Fibroblast of mammary gland (primary cell): Measurements from ENCODE around the gene COL5A3.

Experiments
- DNase-seq: peaks from one replicate; pipeline ENCODE4 v3.0.0-alpha.2; 2010; ENCODE audit warnings: low read depth
- H3K4me3 ChIP-seq: 2 replicates; pipeline ENCODE4 v1.5.1; 2011; ENCODE audit warnings: low read depth, mild to moderate bottlenecking, low read length, moderate library complexity; ENCODE audit not compliant: control insufficient read depth
- TF ChIP-seq, protein P1 (sequence below): conservative IDR thresholded peaks from 2 replicates; pipeline ENCODE4 v1.5.1; 2011; ENCODE audit warnings: low read depth, low read length, inconsistent platforms; ENCODE audit not compliant: control insufficient read depth, insufficient read depth

COL5A3 gene

DNA sequence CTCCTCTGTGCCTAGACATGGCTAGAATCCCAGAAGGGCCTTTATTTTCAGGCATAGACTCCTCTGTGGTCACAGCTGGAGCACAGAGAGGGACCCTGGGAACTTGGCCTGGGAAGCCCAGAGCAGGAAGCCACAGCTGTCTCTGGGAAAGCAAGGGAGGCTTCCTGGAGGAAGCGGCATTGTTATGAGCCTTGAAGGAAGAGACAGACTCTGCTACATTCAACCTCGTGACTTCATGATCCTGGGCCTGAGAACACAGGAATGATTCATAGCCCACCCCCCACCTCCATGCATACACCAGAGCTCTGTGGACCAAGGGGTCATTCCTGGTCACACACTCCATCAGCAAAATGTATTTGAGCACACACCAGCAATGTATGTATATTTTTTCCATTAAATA is 11.6 kb upstream of the COL5A3 start:
- TF ChIP-seq, protein P1, sequence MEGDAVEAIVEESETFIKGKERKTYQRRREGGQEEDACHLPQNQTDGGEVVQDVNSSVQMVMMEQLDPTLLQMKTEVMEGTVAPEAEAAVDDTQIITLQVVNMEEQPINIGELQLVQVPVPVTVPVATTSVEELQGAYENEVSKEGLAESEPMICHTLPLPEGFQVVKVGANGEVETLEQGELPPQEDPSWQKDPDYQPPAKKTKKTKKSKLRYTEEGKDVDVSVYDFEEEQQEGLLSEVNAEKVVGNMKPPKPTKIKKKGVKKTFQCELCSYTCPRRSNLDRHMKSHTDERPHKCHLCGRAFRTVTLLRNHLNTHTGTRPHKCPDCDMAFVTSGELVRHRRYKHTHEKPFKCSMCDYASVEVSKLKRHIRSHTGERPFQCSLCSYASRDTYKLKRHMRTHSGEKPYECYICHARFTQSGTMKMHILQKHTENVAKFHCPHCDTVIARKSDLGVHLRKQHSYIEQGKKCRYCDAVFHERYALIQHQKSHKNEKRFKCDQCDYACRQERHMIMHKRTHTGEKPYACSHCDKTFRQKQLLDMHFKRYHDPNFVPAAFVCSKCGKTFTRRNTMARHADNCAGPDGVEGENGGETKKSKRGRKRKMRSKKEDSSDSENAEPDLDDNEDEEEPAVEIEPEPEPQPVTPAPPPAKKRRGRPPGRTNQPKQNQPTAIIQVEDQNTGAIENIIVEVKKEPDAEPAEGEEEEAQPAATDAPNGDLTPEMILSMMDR: no peak
- H3K4me3 ChIP-seq: no peak overlapping the region
- DNase-seq: peak; percentile 42

DNA sequence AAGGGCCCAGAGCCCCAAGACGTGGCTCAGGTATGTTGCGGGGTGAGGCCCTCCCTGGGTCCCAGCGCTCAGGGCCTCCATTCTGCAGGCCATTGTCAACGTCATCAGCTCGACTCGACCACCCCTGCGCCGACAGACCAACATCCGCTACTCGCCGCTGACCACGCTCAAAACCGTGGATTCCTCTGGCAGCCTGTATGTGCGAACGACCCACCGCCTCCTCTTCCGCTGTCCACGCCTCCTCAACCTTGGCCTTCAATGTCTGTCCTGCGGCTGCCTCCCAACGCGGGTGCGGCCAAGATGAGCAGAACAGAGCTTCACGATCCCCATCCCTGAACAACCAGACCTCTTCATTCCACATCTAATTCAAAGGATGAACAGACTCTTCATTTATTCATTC is 11.1 kb upstream of the COL5A3 start:
- no peak for DNase-seq
- no peak overlapping the region for H3K4me3 ChIP-seq
- TF ChIP-seq, protein P1: no peak

DNA sequence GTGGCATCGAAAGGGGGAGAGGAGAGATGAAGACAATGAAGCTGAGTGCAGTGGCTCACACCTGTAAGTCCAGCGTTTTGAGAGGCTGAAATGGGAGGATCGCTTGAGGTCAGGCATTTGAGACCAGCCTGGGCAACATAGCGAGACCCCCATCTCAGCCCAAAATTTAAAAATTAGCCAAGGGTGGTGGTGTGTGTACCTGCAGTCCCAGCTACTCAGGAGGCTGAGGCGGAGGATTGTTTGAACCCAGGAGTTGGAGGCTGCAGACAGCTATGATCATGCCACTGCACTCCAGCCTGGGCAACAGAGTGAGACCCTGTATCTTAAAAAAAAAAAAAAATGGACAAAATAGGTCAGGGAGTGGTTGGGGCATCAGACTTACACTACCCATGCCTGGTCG is 10.5 kb upstream of the COL5A3 start:
- no peak overlapping the region for H3K4me3 ChIP-seq
- TF ChIP-seq, protein P1: no peak
- no peak for DNase-seq

- DNase-seq: peak; percentile 64
Observed at GRCh38 chr19:10019246-10019645, 8.9 kb upstream of the COL5A3 start.

DNA sequence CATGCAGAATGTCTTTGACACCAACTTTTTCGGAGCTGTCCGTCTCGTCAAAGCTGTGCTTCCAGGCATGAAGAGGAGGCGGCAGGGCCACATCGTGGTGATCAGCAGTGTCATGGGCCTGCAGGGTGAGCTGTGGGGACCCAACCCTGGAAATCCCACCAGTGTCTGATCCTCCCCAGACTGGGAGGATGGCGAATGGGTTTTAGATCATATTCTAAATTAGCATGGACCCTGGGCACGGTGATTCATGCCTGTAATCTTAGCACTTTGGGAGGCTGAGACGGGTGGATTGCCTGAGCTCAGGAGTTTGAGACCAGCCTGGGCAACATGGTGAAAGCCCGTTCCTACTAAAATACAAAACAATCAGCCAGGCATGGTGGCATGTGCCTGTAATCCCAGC is 8.5 kb upstream of the COL5A3 start:
- H3K4me3 ChIP-seq: no peak overlapping the region
- no peak for DNase-seq
- TF ChIP-seq, protein P1: no peak

More at GRCh38 chr19:10019246-10019645, 8.9 kb upstream of the COL5A3 start:
- TF ChIP-seq, protein P1: no peak
- no peak overlapping the region for H3K4me3 ChIP-seq

DNA sequence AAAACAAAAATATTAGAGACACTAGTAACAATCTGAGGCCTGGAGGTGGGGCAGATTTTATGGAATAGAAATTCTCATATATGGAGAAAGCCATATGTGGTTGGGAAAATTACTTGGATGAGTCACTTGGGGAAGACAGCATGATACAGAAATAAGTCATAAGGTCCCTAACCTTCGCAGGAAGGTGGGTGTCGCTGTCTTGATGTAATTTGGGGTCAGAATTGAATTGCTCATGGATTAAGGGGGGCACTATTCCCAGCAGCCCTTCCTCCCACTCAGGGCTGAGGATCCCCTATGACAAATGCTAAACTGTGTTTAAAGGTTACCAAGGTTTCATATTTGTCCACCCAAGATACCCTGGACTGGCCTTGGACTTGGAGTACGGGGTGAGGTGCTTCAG is 8.0 kb upstream of the COL5A3 start:
- peak; percentile 95 for DNase-seq
- TF ChIP-seq, protein P1: no peak
- H3K4me3 ChIP-seq: no peak overlapping the region

DNA sequence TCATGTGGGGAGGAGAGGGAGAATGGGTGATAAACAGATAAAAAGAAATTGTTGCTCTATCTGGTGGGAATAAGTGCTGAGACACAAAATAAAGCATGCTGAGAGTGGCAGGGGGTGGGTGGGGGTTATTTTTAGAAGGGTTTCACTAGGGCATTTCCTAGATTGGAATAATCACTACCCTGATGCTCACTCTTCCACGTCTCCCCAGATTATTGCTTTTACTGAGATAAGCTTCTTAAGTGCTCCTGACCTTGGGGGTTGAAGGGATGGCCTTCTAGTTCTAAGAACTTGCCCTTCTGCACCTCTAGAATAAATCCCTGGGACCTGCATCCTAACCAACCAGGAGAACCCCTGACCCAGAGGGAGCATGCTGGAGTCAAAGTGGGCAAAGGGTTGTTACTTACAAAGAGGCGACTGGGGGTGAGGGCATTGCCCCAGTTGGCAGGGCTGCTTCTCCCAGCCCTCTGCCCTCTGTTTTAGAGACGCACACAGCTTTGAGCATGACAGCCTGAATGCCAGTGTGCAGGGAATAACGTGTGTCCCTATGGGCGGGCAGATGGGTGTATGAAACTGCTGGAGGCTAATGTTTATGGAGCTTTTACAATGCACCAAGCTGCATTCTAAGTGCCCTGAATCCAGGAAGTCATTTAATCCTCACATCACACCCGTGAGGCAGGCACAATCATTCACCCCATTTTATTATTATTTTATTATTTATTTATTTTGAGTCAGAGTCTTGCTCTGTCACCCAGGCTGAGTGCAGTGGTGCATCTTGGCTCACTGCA is 3.7 kb upstream of the COL5A3 start:
- TF ChIP-seq, protein P1: no peak
- no peak overlapping the region for H3K4me3 ChIP-seq
- no peak for DNase-seq
